Kidney (tissue), 14 donors: Measurements from ENCODE around the gene SGO1. TPM values are rescaled to one million over a fixed set of nuclear protein-coding genes. Genes with fewer than 3 reads are reported as not detected.

Experiments
- DNase-seq, 5 donors: peaks; one replicate each; pipeline ENCODE4 v3.0.0-alpha.2; 2013 to 2020
- FAIRE-seq: peaks from 2 replicates; lab custom pipeline; 2012; peaks lifted over from hg19 to GRCh38; lab: Jason Lieb, UNC
- H3K27ac ChIP-seq, 2 donors: one replicate each; pipeline ENCODE4 v1.7.0; 2013; ENCODE audit warnings: low read depth in 2 of 2, low read length in 2 of 2, inconsistent platforms in 1 of 2
- H3K27me3 ChIP-seq: one replicate; pipeline ENCODE4 v1.7.1; 2013; ENCODE audit warnings: low read length, inconsistent platforms; ENCODE audit not compliant: control insufficient read depth, insufficient read depth
- H3K36me3 ChIP-seq, 3 donors: one replicate each; pipeline versions ENCODE4 v1.7.0 to v1.7.1; 2013; ENCODE audit warnings: low read length in 3 of 3, control low read depth in 1 of 3, inconsistent platforms in 1 of 3; ENCODE audit not compliant: insufficient read depth in 3 of 3, control insufficient read depth in 2 of 3
- H3K4me1 ChIP-seq, 3 donors: one replicate each; pipeline versions ENCODE4 v1.7.0 to v1.7.1; 2013; ENCODE audit warnings: low read length in 3 of 3, inconsistent platforms in 1 of 3, low read depth in 1 of 3; ENCODE audit not compliant: control insufficient read depth in 2 of 3, insufficient read depth in 2 of 3
- H3K4me3 ChIP-seq, 3 donors: one replicate each; pipeline versions ENCODE4 v1.7.0 to v1.8.1; 2013; ENCODE audit warnings: low read length in 3 of 3, control low read depth in 1 of 3, inconsistent platforms in 1 of 3
- H3K9ac ChIP-seq, 3 donors: one replicate each; pipeline versions ENCODE4 v1.7.0 to v1.7.1; 2013; ENCODE audit warnings: low read length in 3 of 3, control low read depth in 1 of 3, inconsistent platforms in 1 of 3
- H3K9me3 ChIP-seq, 3 donors: one replicate each; pipeline versions ENCODE4 v1.7.0 to v1.7.1; 2013; ENCODE audit warnings: low read length in 3 of 3, control low read depth in 1 of 3, inconsistent platforms in 1 of 3; ENCODE audit not compliant: control insufficient read depth in 2 of 3, insufficient read depth in 1 of 3
- CTCF ChIP-seq: IDR thresholded peaks from 3 replicates; pipeline ENCODE4 v1.5.1; 2012; ENCODE audit warnings: mild to moderate bottlenecking, moderate library complexity, borderline replicate concordance; ENCODE audit not compliant: insufficient read depth; ENCODE audit errors: extremely low read depth
- intact Hi-C: fragments of 100-400 bp; cut with DNase I; formaldehyde crosslinking; loops from one replicate; pipeline ENCODE4 v1.11.1; 2022
- polyA plus RNA-seq: library from polyadenylated mRNA; stranded (reverse); fragments of 350-450 nt; fragmentation: Illumina TruSeq; extraction: RNeasy Lipid Tissue Mini Kit (QIAGEN cat#74804); gene quantifications from one replicate; pipeline ENCODE4 v1.2.3, GENCODE V29; 2014; ENCODE audit warnings: low read depth, low replicate concordance; ENCODE audit not compliant: insufficient read depth
- total RNA-seq: library from RNA; stranded (reverse); fragmentation: NEBNext Ultra II Directional; extraction: Animal tissue kit (Norgen Biotek cat#: 25700); gene quantifications from one replicate; pipeline ENCODE4 v1.2.1, GENCODE V29; 2021
- donor health status: control.
- donor health status: control.
- donor health status: control.
- donor health status: control.
- donor health status: control.
- donor health status: DM: yes; HTN: yes; CAD: no.
- donor health status: Normal renal cell carcinoma (clear cell type).

Gene SGO1
- total and polyA plus RNA-seq, 2 donors from 2014 or later: 0.37 to 0.72 TPM

- TF ChIP-seq CTCF: no peak
Measured at GRCh38 chr3:20230954-20231353, 44.9 kb upstream of the SGO1 start.

GRCh38 chr3:20225769-20226168 is 39.8 kb upstream of the SGO1 start:
- DNase-seq (peak in 2 of 5 donors; percentile 47 to 65), FAIRE-seq (no peak)
- peak; percentile 45 for TF ChIP-seq CTCF
- H3K36me3 ChIP-seq: no peaks in the 10 kb centered on the region
- peaks cover 0 to 2% (median 0%) of the 10 kb centered on the region in 3 donors for H3K4me1 ChIP-seq
- H3K9ac ChIP-seq: no peak overlapping the region
- no peak overlapping the region for H3K27ac ChIP-seq
- intact Hi-C loops: no loop called here
- peak overlapping the region in 1 of 3 donors; percentile 3 for H3K4me3 ChIP-seq
- H3K27me3 ChIP-seq: no peaks in the 10 kb centered on the region
- no peaks in the 10 kb centered on the region for H3K9me3 ChIP-seq

More at GRCh38 chr3:20230954-20231353, 44.9 kb upstream of the SGO1 start:
- intact Hi-C loops: no loop called here
- Histone ChIP-seq H3K4me1 (peaks cover 0 to 6% (median 2%) of the 10 kb centered on the region in 3 donors), H3K27me3 (no peaks in the 10 kb centered on the region), H3K4me3 (no peak overlapping the region), H3K9me3 (no peaks in the 10 kb centered on the region), H3K9ac (no peak overlapping the region), H3K36me3 (no peaks in the 10 kb centered on the region), H3K27ac (no peak overlapping the region)
- FAIRE-seq (no peak), DNase-seq (no peak)

GRCh38 chr3:20222274-20222673 is 36.3 kb upstream of the SGO1 start:
- Histone ChIP-seq H3K27ac (no peak overlapping the region), H3K9ac (no peak overlapping the region), H3K36me3 (no peaks in the 10 kb centered on the region), H3K27me3 (no peaks in the 10 kb centered on the region), H3K4me3 (no peak overlapping the region), H3K9me3 (no peaks in the 10 kb centered on the region), H3K4me1 (peaks cover 0 to 2% (median 0%) of the 10 kb centered on the region in 3 donors)
- DNase-seq (no peak), FAIRE-seq (no peak)
- intact Hi-C loops: no loop called here
- no peak for TF ChIP-seq CTCF

GRCh38 chr3:20218215-20218614 is 32.2 kb upstream of the SGO1 start:
- H3K9me3 ChIP-seq: no peaks in the 10 kb centered on the region
- no peak for TF ChIP-seq CTCF
- H3K27ac ChIP-seq: no peak overlapping the region
- H3K9ac ChIP-seq: no peak overlapping the region
- intact Hi-C loops: no loop called here
- H3K27me3 ChIP-seq: no peaks in the 10 kb centered on the region
- no peak for FAIRE-seq
- no peaks in the 10 kb centered on the region for H3K36me3 ChIP-seq
- H3K4me1 ChIP-seq: no peaks in the 10 kb centered on the region
- no peak overlapping the region for H3K4me3 ChIP-seq
- no peak for DNase-seq
